ENCODE data around the gene SSB. TPM values are rescaled to one million over a fixed set of nuclear protein-coding genes. Genes with fewer than 3 reads are reported as not detected.
"Not testable (repeated sequence)": the region's sequence is repeated elsewhere in the genome, so short reads cannot be mapped to it uniquely, and the experiment has no call there.

The SSB gene
- polyA plus RNA-seq (ENCODE audit: low read depth in 6 of 6): 100 to 1,000 TPM in 3 of 6 donors, 10 to 100 TPM in 3; 54.4 to 133 (median 100) TPM

DNA sequence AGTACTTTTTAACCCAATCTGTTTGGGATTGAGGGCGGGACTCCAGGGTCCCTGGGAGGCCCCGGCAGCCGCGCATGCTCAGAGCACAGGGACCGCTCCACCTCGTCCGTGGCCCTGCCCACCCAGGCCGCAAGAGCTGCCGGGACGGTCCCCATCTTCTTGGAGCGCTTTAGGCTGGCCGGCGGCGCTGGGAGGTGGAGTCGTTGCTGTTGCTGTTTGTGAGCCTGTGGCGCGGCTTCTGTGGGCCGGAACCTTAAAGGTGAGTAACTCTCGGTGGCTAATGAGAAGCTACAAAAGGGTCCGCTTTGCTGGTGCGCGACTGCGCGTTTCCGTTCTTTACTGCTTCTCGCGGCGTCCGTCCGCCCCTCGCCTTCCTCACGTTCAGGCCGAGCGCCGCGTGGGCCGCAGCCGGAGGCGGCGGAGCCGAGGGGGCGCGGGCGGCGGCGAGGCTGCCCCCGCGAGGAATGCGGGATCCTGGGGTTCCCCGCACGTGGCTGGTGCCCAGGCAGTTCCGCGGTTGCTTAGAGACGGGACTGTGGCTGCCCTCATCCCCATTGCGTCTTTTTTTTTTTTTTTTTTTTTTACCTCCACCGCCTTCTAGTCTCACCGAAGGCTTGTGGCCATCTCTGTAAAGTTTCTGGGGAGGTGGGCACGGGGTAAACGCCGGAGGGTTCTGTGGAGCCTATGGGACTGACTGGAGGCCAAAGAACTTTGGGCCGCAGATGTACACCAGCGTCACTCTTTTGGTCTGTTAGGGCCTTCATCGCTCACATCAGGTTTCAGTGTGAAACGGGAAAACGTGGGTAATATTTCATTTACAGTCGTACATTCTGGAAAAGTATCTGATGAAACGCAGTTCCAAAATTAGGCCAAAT, at the start of gene SSB:
SSB (plus strand) TSS at position 154 of the 875 bp plus-strand sequence. CDS start 2,090 bp downstream, outside the sequence.
- peak; percentile 90 to 92 for ATAC-seq (ENCODE audit: low read depth in 2 of 2)
- Mint-ChIP-seq H3K36me3 (no peaks in the 10 kb centered on the region), H3K4me3 (peak within 1 kb of the TSS; percentile 86 to 98 (median 93)), H3K27ac (peak within 1 kb of the TSS; percentile 94 to 98 (median 96)), H3K9me3 (no peaks in the 10 kb centered on the region), H3K4me1 (peaks cover 14 to 27% (median 15%) of the 10 kb centered on the region in 3 donors), H3K27me3 (peaks cover 0 to 6% (median 4%) of the 10 kb centered on the region in 3 donors)
- DNase-seq: peak; percentile 91

DNA sequence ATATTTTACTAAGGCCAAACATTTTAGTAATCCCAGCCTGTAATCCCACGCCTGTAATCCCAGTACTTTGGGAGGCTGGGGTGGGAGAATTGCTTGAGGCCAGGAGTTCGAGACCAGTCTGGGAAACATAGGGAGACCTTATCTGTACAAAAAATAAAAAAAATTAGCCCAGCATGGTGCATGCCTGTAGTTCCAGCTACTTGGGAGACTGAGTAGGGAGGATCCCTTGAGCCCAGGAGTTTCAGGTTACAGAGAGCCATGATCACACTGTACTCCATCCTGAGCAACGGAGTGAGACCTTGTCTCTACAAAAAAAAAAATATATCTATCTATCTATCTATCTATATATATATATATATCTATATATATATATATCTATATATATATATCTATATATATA, 45.9 kb upstream of the SSB start:
- H3K27ac Mint-ChIP-seq: peak overlapping the region in 1 of 6 donors; percentile 27
- no peaks in the 10 kb centered on the region for H3K4me1 Mint-ChIP-seq
- no peak overlapping the region for H3K4me3 Mint-ChIP-seq
- H3K36me3 Mint-ChIP-seq: no peaks in the 10 kb centered on the region
- no peak for ATAC-seq (ENCODE audit: low read depth in 2 of 2)
- no peaks in the 10 kb centered on the region for H3K27me3 Mint-ChIP-seq
- DNase-seq: no peak
- no peaks in the 10 kb centered on the region for H3K9me3 Mint-ChIP-seq

GRCh38 chr2:169755083-169755870, 43.4 kb upstream of the SSB start:
- Mint-ChIP-seq H3K4me3 (no peak overlapping the region), H3K36me3 (no peaks in the 10 kb centered on the region), H3K4me1 (no peaks in the 10 kb centered on the region), H3K27me3 (no peaks in the 10 kb centered on the region), H3K27ac (no peak overlapping the region), H3K9me3 (no peaks in the 10 kb centered on the region)
- ATAC-seq (ENCODE audit: low read depth in 2 of 2) (no peak), DNase-seq (no peak)

DNA sequence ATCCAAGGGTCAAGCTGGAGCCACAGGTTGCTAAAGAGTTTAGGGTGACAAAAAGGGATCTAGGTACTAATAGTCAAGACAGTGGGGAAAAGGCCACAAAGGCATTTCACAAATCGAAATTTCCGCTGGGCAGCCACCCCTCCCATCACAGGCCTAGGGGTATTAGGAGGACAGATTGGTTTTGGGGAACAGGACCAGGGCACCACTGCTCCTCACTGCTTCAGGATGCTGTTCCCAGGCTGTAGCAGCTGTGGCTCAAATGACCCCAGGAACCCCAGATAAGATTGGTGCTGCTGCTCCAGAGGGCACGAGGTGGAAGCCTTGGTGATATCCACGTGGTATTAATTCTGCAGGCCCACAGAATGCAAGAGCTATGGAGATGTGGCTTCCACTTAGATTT, 42.3 kb upstream of the SSB start:
- Mint-ChIP-seq H3K4me3 (no peak overlapping the region), H3K27ac (no peak overlapping the region), H3K9me3 (no peaks in the 10 kb centered on the region), H3K4me1 (no peaks in the 10 kb centered on the region), H3K36me3 (no peaks in the 10 kb centered on the region), H3K27me3 (no peaks in the 10 kb centered on the region)
- DNase-seq (no peak), ATAC-seq (ENCODE audit: low read depth in 2 of 2) (no peak)

GRCh38 chr2:169757356-169757755, 41.3 kb upstream of the SSB start:
- H3K27ac Mint-ChIP-seq: no peak overlapping the region
- H3K36me3 Mint-ChIP-seq: no peaks in the 10 kb centered on the region
- no peaks in the 10 kb centered on the region for H3K4me1 Mint-ChIP-seq
- no peak overlapping the region for H3K4me3 Mint-ChIP-seq
- ATAC-seq (ENCODE audit: low read depth in 2 of 2) (no peak), DNase-seq (no peak)
- H3K9me3 Mint-ChIP-seq: no peaks in the 10 kb centered on the region
- H3K27me3 Mint-ChIP-seq: peaks cover 0 to 2% (median 0%) of the 10 kb centered on the region in 3 donors

GRCh38 chr2:169757778-169758177, 40.9 kb upstream of the SSB start:
- Mint-ChIP-seq H3K4me1 (no peaks in the 10 kb centered on the region), H3K4me3 (no peak overlapping the region), H3K36me3 (no peaks in the 10 kb centered on the region), H3K9me3 (no peaks in the 10 kb centered on the region), H3K27me3 (peaks cover 0 to 4% (median 0%) of the 10 kb centered on the region in 3 donors), H3K27ac (no peak overlapping the region)
- DNase-seq: no peak
- ATAC-seq (ENCODE audit: low read depth in 2 of 2): no peak

- DNase-seq (no peak), ATAC-seq (ENCODE audit: low read depth in 2 of 2) (no peak)
- Mint-ChIP-seq H3K36me3 (peaks cover 0 to 4% of the 10 kb centered on the region in 2 donors), H3K4me1 (no peaks in the 10 kb centered on the region), H3K27ac (no peak overlapping the region), H3K9me3 (no peaks in the 10 kb centered on the region), H3K27me3 (peaks cover 0 to 4% (median 0%) of the 10 kb centered on the region in 3 donors), H3K4me3 (no peak overlapping the region)
These were observed 38.7 kb upstream of the SSB start for GRCh38 chr2:169759987-169760386.

DNA sequence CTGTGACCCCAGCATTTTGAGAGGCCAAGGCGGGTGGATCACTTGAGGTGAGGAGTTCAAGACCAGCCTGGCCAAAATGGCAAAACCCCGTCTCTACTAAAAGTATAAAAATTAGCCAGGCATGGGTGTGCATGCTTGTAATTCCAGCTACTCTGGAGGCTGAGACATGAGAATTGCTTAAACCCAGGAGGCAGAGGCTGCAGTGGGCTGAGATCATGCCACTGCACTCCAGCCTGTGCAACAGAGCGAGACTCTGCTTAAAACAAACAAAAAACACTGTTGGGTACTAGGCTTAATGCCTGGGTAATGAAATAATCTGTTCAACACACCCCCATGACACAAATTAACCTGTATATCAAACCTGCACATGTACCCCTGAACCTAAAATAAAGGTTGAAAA, 37.9 kb upstream of the SSB start:
- H3K4me3 Mint-ChIP-seq; H3K27ac Mint-ChIP-seq; DNase-seq; H3K9me3 Mint-ChIP-seq; H3K27me3 Mint-ChIP-seq; H3K4me1 Mint-ChIP-seq; ATAC-seq (ENCODE audit: low read depth in 2 of 2); H3K36me3 Mint-ChIP-seq: not testable (repeated sequence)

DNA sequence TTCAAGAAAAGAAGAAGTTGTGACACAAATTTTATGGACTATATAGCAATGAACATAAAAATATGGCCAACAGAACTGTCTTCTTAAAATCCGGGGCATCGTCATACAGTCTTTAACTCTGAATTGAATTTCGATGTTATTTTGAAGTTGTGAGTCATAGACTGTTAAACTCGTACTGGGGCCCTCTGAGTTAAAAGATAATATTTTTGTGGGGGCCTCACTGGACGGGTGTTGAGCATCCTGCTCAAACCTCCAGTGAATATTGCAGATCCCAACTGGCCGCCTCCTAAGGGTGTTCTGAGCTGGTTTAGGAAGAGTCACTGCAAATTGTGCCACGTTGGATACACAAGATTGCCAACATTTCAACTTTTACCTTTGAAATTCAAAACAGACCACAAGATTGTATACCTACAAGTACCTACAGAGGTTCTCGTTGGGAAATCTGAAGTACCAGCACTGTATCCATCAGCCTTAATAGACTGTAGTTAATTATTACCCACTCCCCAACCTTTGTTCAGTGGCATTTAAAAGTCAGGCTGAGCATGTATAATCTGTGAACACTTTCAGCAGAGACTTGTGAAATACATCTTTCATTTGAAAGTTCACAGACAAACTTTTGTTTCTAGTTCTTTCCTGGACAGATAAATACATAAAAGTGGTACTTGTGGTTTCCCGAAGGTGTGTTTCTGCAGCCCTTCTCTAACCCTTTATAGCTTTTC, 37.3 kb upstream of the SSB start:
- no peak overlapping the region for H3K27ac Mint-ChIP-seq
- DNase-seq (no peak), ATAC-seq (ENCODE audit: low read depth in 2 of 2) (no peak)
- H3K27me3 Mint-ChIP-seq: peaks cover 0 to 4% (median 0%) of the 10 kb centered on the region in 3 donors
- H3K36me3 Mint-ChIP-seq: peaks cover 0 to 4% of the 10 kb centered on the region in 2 donors
- H3K9me3 Mint-ChIP-seq: no peaks in the 10 kb centered on the region
- H3K4me1 Mint-ChIP-seq: no peaks in the 10 kb centered on the region
- no peak overlapping the region for H3K4me3 Mint-ChIP-seq

DNA sequence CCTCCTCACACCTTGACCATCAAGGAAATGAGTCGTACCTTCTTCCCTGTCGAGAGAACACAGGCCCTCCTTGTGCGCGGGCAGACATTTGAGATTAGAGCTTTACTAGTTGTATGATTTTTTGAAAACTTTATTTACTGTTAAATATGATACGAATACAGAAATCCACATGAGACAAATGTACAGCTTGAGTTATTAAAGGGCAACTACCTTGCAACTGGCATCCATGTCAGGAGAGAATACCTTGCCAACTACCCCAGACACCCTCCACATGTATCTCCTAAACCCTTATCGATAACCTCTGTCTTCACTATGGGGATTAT, 36.7 kb upstream of the SSB start:
- Mint-ChIP-seq H3K4me1 (peaks cover 0 to 2% (median 0%) of the 10 kb centered on the region in 3 donors), H3K27ac (no peak overlapping the region), H3K9me3 (no peaks in the 10 kb centered on the region), H3K36me3 (peaks cover 0 to 4% of the 10 kb centered on the region in 2 donors), H3K4me3 (no peak overlapping the region), H3K27me3 (peaks cover 0 to 5% (median 2%) of the 10 kb centered on the region in 3 donors)
- no peak for DNase-seq
- no peak for ATAC-seq (ENCODE audit: low read depth in 2 of 2)

- no peak overlapping the region for H3K27ac Mint-ChIP-seq
These were observed 33.1 kb upstream of the SSB start for GRCh38 chr2:169765523-169765922.

GRCh38 chr2:169767243-169767888, 31.3 kb upstream of the SSB start:
- Mint-ChIP-seq H3K36me3 (peaks cover 0 to 4% of the 10 kb centered on the region in 2 donors), H3K27me3 (peaks cover 0 to 30% (median 22%) of the 10 kb centered on the region in 3 donors), H3K27ac (peak overlapping the region in 2 of 6 donors; percentile 32 to 58), H3K4me3 (peak overlapping the region in 7 of 8 donors; percentile 1 to 91 (median 54)), H3K9me3 (no peaks in the 10 kb centered on the region), H3K4me1 (peaks cover 5 to 17% (median 13%) of the 10 kb centered on the region in 3 donors)
- ATAC-seq (ENCODE audit: low read depth in 2 of 2) (peak; percentile 57 to 65), DNase-seq (peak; percentile 37)

More at GRCh38 chr2:169765523-169765922, 33.1 kb upstream of the SSB start:
- H3K9me3 Mint-ChIP-seq: no peaks in the 10 kb centered on the region
- DNase-seq: no peak
- peaks cover 0 to 23% (median 17%) of the 10 kb centered on the region in 3 donors for H3K27me3 Mint-ChIP-seq
- peaks cover 5 to 17% (median 13%) of the 10 kb centered on the region in 3 donors for H3K4me1 Mint-ChIP-seq
- peak overlapping the region in 1 of 8 donors; percentile 66 for H3K4me3 Mint-ChIP-seq
- H3K36me3 Mint-ChIP-seq: peaks cover 0 to 4% of the 10 kb centered on the region in 2 donors
- no peak for ATAC-seq (ENCODE audit: low read depth in 2 of 2)
